NCI-H526 (cell line): ENCODE results near the gene KRTAP5-3.

Experiments
- DNase-seq, 2 experiments: peaks; one replicate each; lab custom pipeline; 2025; lab: John Stamatoyannopoulos, UW

The KRTAP5-3 gene

GRCh38 chr11:1564535-1565172 is 43.6 kb downstream of the KRTAP5-3 start:
- DNase-seq: no peak

GRCh38 chr11:1563697-1564534 is 44.3 kb downstream of the KRTAP5-3 start:
- no peak for DNase-seq

- no peak for DNase-seq
Measured at GRCh38 chr11:1563149-1563638, 45.1 kb downstream of the KRTAP5-3 start.

- no peak for DNase-seq
Measured at GRCh38 chr11:1562469-1563148, 45.7 kb downstream of the KRTAP5-3 start.

- DNase-seq: no peak
Measured at GRCh38 chr11:1561955-1562354, 46.3 kb downstream of the KRTAP5-3 start.

GRCh38 chr11:1561266-1561665 is 47.0 kb downstream of the KRTAP5-3 start:
- no peak for DNase-seq

GRCh38 chr11:1560649-1561251 is 47.5 kb downstream of the KRTAP5-3 start:
- DNase-seq: no peak

- DNase-seq: no peak
Measured at GRCh38 chr11:1560002-1560648, 48.1 kb downstream of the KRTAP5-3 start.

- DNase-seq: peak; percentile 50 to 87
Measured at GRCh38 chr11:1559111-1559951, 48.9 kb downstream of the KRTAP5-3 start.

- DNase-seq: no peak
Measured at GRCh38 chr11:1558775-1559110, 49.5 kb downstream of the KRTAP5-3 start.

GRCh38 chr11:1557904-1558774 is 50.1 kb downstream of the KRTAP5-3 start:
- no peak for DNase-seq
